HG02678 (cell line): Measurements from ENCODE around the gene PLP1.

Source experiments
- ATAC-seq: cut with Tn5 transposase; IDR thresholded peaks from one replicate; pipeline ENCODE4 v1.9.1; 2021; ENCODE audit warnings: mild to moderate bottlenecking, moderate library complexity; ENCODE audit not compliant: unreplicated experiment

The PLP1 gene

DNA sequence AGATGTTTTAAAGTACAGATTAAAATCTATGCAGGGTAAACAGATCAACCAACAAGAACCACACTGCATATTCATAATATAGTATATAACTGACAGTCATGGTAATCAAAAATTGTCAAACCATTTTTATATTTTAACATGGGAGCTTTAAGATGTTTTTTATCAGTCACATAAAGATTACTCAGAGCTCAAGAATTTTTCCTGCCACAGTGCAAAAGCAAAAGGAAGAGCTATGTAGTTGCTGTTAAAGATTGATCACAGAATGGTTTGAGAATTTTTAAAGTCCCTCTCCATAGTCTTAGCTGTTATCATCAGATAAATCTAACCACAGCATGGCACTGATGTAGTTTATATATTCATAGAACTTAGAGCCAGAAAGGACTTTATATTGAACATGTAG, 47.0 kb downstream of the PLP1 start:
- ATAC-seq, result no peak

DNA sequence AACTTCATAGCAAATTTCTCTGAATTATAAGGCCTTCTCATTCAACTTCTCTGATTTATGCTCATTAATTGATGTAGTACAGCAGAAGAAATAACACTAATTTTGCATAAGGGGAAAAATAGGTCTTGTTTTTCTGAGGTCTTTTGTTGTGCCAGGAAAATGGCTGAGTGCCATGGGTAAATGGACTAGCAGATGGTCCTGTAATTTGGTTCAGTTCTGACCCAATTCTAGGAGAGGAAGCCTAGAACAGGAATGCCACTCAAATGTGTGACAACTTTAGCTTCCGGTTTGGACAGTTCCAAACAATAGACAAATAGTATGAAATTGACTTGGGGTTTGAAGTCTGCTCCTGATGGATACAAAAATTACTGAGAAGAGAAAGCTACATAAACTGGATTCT, 49.2 kb downstream of the PLP1 start:
- no peak for ATAC-seq

DNA sequence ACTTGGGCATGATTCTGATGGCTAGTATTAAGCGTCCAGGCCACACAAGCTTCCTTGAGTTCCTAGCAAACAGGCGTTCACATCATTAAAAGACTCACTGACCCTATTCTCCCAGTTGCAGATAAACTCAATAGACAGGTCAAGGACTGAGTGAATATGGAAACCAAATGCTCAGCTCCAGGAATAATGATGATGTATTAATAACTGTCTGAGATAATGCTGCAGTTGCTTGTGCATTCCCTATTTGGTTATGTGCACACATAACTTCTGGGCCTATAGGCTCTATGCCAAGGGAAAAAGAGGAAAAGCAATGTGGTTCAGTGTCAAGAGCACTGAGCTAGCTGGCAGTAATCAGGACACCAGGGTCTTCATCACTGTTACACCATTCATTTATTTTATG, 51.9 kb downstream of the PLP1 start:
- ATAC-seq, result no peak

DNA sequence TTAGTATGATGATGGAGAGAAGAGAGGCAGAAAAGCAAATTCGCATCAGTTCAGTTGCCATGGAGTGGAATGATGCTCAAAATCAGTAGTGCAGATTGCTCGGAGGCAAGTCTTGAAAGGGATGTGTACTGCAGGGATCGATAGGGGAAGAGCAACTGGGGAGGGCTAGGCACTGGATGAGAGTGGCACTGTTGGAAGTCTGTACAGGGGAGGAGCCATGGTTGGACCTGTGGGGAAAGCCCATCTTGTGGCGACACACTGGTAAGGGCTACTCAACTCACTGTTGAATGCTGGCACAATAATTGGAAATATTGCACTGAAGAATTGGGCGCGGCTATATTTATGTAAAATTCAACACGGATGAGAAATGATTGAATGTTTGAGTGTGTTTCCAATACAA, 54.2 kb downstream of the PLP1 start:
- no peak for ATAC-seq

GRCh38 chrX:103831342-103831802, 54.7 kb downstream of the PLP1 start:
- ATAC-seq, result peak; percentile 94

- peak; percentile 69 for ATAC-seq
Measured at GRCh38 chrX:103831803-103832544, 55.3 kb downstream of the PLP1 start, which contains the start of gene RAB9B. TSS of gene RAB9B (minus strand) at chrX:103832257. CDS start at chrX:103825784, 6,473 bp downstream.

- no peak for ATAC-seq
Measured at GRCh38 chrX:103839404-103839803, 62.8 kb downstream of the PLP1 start.
